Natural killer cell (primary cell): ENCODE results near the gene SFRP2. TPM values are rescaled to one million over a fixed set of nuclear protein-coding genes. Genes with fewer than 3 reads are reported as not detected.
A peak's percentile ranks its signal among the peaks of the same experiment; 100 is the strongest.

Experiments
- ATAC-seq, 3 donors: fragments of 150-1000 bp in 2 of 3; fragments of 200-7000 bp in 1 of 3; cut with Tn5 transposase; 1 replicate in 1 of 3; 2 replicates in 2 of 3; pipeline ENCODE4 v1.10.0; 2021; ENCODE audit warnings: mild to moderate bottlenecking in 2 of 3, moderate library complexity in 2 of 3
- DNase-seq, 2 donors: peaks; one replicate each; pipeline versions ENCODE4 v3.0.0 to v3.0.0-alpha.2; 2013 to 2021; ENCODE audit warnings: mixed read lengths in 1 of 2
- H3K27ac ChIP-seq: one replicate; pipeline ENCODE4 v1.5.1; 2013; ENCODE audit warnings: mild to moderate bottlenecking, low read length
- H3K27me3 ChIP-seq: one replicate; pipeline ENCODE4 v1.6.1; 2013; ENCODE audit warnings: low read length; ENCODE audit not compliant: control insufficient read depth, insufficient read depth
- H3K36me3 ChIP-seq: one replicate; pipeline ENCODE4 v1.6.1; 2013; ENCODE audit warnings: low read length; ENCODE audit not compliant: control insufficient read depth, insufficient read depth
- H3K4me1 ChIP-seq: one replicate; pipeline ENCODE4 v1.6.1; 2013; ENCODE audit warnings: low read length; ENCODE audit not compliant: control insufficient read depth, insufficient read depth
- H3K4me3 ChIP-seq: one replicate; pipeline ENCODE4 v1.5.1; 2013; ENCODE audit warnings: low read length
- H3K9me3 ChIP-seq: one replicate; pipeline ENCODE4 v1.6.1; 2013; ENCODE audit warnings: low read length; ENCODE audit not compliant: control insufficient read depth, insufficient read depth
- H3K27ac Mint-ChIP-seq, 2 donors: one replicate each; pipeline ENCODE4 v1.8.0; 2022; ENCODE audit warnings: mild to moderate bottlenecking in 2 of 2, mixed read lengths in 2 of 2, moderate library complexity in 1 of 2
- H3K27me3 Mint-ChIP-seq, 2 donors: one replicate each; pipeline ENCODE4 v1.8.0; 2022; ENCODE audit warnings: low read depth in 2 of 2, mixed read lengths in 2 of 2
- H3K36me3 Mint-ChIP-seq: one replicate; pipeline ENCODE4 v1.8.0; 2022; ENCODE audit warnings: mixed read lengths
- H3K4me1 Mint-ChIP-seq, 2 donors: one replicate each; pipeline ENCODE4 v1.8.0; 2022; ENCODE audit warnings: mixed read lengths in 2 of 2
- H3K4me3 Mint-ChIP-seq: one replicate; pipeline ENCODE4 v1.8.0; 2022; ENCODE audit warnings: mild to moderate bottlenecking, moderate library complexity, mixed read lengths
- H3K9me3 Mint-ChIP-seq, 2 donors: one replicate each; pipeline ENCODE4 v1.8.0; 2022; ENCODE audit warnings: mixed read lengths in 2 of 2
- WGBS: methylation state at CpG from one replicate; pipeline ENCODE4 v1.1.7; 2013; ENCODE audit warnings: missing lambda C conversion rate; ENCODE audit not compliant: insufficient coverage; 5-methylcytosine and 5-hydroxymethylcytosine counted together
- intact Hi-C: fragments of 100-400 bp; cut with micrococcal nuclease; formaldehyde crosslinking; loops from one replicate; pipeline ENCODE4 v1.14.2; 2022
- total RNA-seq, 4 donors: library from RNA; stranded (reverse); fragments of 120-200 nt in 1 of 4; gene quantifications; one replicate each; pipeline versions ENCODE4 v1.2.3 to v1.2.4, GENCODE V29; 2013 to 2022
- TF ChIP-seq, protein P1 (sequence below): fragments of 200-600 bp; IDR thresholded peaks from one replicate; pipeline ENCODE4 v1.8.0; 2022; ENCODE audit warnings: antibody characterized with exemption

The SFRP2 gene
- total RNA-seq, 3 donors from 2014 or later (not counting 1 experiment from before 2014, with no cell fraction given), result not detected

DNA sequence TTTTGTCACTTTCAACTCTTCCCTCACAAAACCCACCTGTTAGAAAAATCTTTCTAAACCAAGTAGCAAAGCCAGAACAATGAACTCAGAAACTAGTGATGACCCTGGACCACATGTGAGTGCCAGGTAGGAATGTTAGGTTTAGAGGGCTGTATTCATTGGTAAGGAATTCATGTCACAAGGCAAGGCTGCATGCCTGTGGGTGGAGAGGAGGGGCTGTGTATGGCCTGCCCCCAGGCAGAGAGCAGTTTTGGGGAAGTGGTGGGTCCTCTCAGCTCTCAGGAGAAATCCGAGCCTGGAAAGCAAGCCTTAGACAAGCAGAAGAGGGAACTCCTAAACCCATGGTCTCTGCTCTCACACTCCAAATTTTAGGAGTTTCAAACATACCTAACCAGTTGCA lies 31.5 kb downstream of the SFRP2 start:
- ATAC-seq, result no peak
- H3K27ac Mint-ChIP-seq, result no peak overlapping the region
- no peaks in the 10 kb centered on the region for H3K9me3 ChIP-seq
- H3K27me3 Mint-ChIP-seq, result peaks cover 45 to 47% of the 10 kb centered on the region in 2 donors
- H3K4me1 Mint-ChIP-seq, result no peaks in the 10 kb centered on the region
- no peak overlapping the region for H3K4me3 ChIP-seq
- no peaks in the 10 kb centered on the region for H3K4me1 ChIP-seq
- TF ChIP-seq, protein P1, sequence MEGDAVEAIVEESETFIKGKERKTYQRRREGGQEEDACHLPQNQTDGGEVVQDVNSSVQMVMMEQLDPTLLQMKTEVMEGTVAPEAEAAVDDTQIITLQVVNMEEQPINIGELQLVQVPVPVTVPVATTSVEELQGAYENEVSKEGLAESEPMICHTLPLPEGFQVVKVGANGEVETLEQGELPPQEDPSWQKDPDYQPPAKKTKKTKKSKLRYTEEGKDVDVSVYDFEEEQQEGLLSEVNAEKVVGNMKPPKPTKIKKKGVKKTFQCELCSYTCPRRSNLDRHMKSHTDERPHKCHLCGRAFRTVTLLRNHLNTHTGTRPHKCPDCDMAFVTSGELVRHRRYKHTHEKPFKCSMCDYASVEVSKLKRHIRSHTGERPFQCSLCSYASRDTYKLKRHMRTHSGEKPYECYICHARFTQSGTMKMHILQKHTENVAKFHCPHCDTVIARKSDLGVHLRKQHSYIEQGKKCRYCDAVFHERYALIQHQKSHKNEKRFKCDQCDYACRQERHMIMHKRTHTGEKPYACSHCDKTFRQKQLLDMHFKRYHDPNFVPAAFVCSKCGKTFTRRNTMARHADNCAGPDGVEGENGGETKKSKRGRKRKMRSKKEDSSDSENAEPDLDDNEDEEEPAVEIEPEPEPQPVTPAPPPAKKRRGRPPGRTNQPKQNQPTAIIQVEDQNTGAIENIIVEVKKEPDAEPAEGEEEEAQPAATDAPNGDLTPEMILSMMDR, result no peak
- no peak for DNase-seq
- H3K36me3 Mint-ChIP-seq, result no peaks in the 10 kb centered on the region
- no peaks in the 10 kb centered on the region for H3K36me3 ChIP-seq
- WGBS, result 57% methylated on average over 1 of the region's 1 CpG
- intact Hi-C loops, result no loop called here
- H3K9me3 Mint-ChIP-seq, result no peaks in the 10 kb centered on the region
- H3K27me3 ChIP-seq, result peaks cover 7% of the 10 kb centered on the region
- no peak overlapping the region for H3K4me3 Mint-ChIP-seq
- no peak overlapping the region for H3K27ac ChIP-seq

DNA sequence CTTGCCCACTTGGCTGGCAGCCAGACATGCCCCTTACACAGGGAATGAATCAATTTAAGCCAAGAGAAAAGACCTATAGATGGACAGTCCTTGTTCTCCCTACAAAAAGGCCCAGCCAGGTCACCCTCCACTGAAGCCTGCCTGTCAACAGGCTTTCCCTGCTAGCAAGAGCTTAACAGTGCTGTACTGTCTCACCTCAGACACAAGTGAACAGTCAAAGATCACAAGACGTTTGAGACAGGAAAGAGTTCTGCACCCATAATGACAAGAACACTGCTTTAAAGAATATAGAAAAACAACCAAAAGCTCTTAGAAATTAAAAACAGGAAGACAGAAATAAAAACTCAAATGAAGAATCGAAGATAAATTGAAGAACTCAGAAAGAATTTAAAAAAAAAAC lies 33.7 kb downstream of the SFRP2 start:
- no peak overlapping the region for H3K27ac Mint-ChIP-seq
- H3K27me3 Mint-ChIP-seq, result peaks cover 43 to 51% of the 10 kb centered on the region in 2 donors
- no peaks in the 10 kb centered on the region for H3K4me1 ChIP-seq
- H3K27ac ChIP-seq, result no peak overlapping the region
- no peaks in the 10 kb centered on the region for H3K4me1 Mint-ChIP-seq
- WGBS, result 45% methylated on average over 1 of the region's 2 CpGs
- no peaks in the 10 kb centered on the region for H3K9me3 Mint-ChIP-seq
- intact Hi-C loops, result no loop called here
- H3K9me3 ChIP-seq, result no peaks in the 10 kb centered on the region
- H3K36me3 Mint-ChIP-seq, result no peaks in the 10 kb centered on the region
- DNase-seq (peak in 1 of 2 donors; percentile 34), ATAC-seq (no peak)
- H3K27me3 ChIP-seq, result peaks cover 7% of the 10 kb centered on the region
- no peak overlapping the region for H3K4me3 Mint-ChIP-seq
- TF ChIP-seq, protein P1, result no peak
- H3K36me3 ChIP-seq, result no peaks in the 10 kb centered on the region
- H3K4me3 ChIP-seq, result no peak overlapping the region

DNA sequence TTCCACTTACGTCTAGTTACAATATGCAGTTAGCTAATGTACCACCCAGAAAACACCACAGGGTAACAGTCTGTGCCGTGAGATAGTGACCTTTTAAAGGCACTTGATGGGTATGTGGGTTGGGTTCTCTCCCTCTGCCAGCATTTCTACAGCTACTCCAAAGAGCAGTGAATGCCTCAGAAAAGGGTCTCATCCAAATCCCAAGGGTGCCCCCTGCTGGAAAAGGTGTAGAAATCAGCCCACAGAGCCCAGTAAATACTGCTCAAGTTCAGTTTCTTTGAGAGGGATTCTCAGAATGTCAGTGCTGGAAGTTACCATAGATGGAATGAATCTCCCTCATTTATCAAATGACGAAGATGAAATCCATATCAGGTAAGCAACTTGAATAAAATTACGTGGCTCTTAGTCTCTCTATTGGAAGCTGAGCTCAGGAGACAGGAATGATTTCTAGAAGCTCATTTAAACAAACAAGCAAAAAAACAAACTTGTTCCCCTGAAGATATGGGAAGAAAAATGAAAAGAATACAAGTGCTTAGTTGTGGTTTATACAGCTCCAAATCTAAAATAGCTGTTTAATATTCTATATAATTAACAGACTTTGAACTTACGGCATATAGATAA lies 38.6 kb downstream of the SFRP2 start:
- TF ChIP-seq, protein P1, result peak; percentile 47
- DNase-seq, result peak in 1 of 2 donors; percentile 78
- no peaks in the 10 kb centered on the region for H3K36me3 Mint-ChIP-seq
- Histone ChIP-seq H3K27me3 (no peaks in the 10 kb centered on the region), H3K4me3 (no peak overlapping the region), H3K27ac (no peak overlapping the region), H3K36me3 (no peaks in the 10 kb centered on the region), H3K4me1 (no peaks in the 10 kb centered on the region), H3K9me3 (no peaks in the 10 kb centered on the region)
- H3K9me3 Mint-ChIP-seq, result no peaks in the 10 kb centered on the region
- H3K4me1 Mint-ChIP-seq, result no peaks in the 10 kb centered on the region
- intact Hi-C loops, result loop anchor here (1.0 kb wide), 1 partner anchor 405 kb away; no protein-coding TSS in a partner anchor
- peak; percentile 42 to 64 (median 63) for ATAC-seq
- no peak overlapping the region for H3K4me3 Mint-ChIP-seq
- H3K27ac Mint-ChIP-seq, result no peak overlapping the region
- H3K27me3 Mint-ChIP-seq, result peaks cover 15 to 36% of the 10 kb centered on the region in 2 donors
- 88% methylated on average over 1 of the region's 5 CpGs for WGBS

DNA sequence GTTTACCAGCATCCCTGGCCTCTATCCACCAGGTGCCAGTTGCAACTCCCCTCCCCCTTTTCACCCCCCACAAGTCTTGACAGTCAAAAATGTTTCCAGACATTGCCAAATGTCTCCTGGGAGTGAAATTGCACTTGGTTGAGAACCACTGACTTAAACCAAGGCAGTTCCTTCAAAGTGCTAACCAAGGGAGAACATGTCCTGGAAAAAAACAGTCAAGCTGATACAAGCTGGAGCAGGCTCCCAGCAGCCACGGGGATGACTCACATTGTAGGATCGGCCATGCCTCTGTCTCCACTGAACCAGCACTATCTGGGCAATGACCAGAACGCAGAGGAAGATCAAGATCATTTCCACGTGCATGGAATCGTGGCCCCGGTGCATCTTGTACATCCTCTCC lies 40.5 kb downstream of the SFRP2 start:
- 77% methylated on average over 6 of the region's 6 CpGs for WGBS
- no peak overlapping the region for H3K27ac Mint-ChIP-seq
- H3K9me3 Mint-ChIP-seq, result no peaks in the 10 kb centered on the region
- DNase-seq (no peak), ATAC-seq (no peak)
- TF ChIP-seq, protein P1, result no peak
- no peak overlapping the region for H3K4me3 Mint-ChIP-seq
- Histone ChIP-seq H3K27ac (no peak overlapping the region), H3K36me3 (no peaks in the 10 kb centered on the region), H3K9me3 (no peaks in the 10 kb centered on the region), H3K4me1 (no peaks in the 10 kb centered on the region), H3K4me3 (no peak overlapping the region), H3K27me3 (no peaks in the 10 kb centered on the region)
- no peaks in the 10 kb centered on the region for H3K36me3 Mint-ChIP-seq
- intact Hi-C loops, result no loop called here
- H3K27me3 Mint-ChIP-seq, result peaks cover 10 to 37% of the 10 kb centered on the region in 2 donors
- H3K4me1 Mint-ChIP-seq, result no peaks in the 10 kb centered on the region
